ENCODE data around the gene VMAC.

Gene VMAC

GRCh38 chr19:5932609-5933262 lies 28.1 kb downstream of the VMAC start:
- DNase-seq: no peak

GRCh38 chr19:5933391-5934068 lies 28.9 kb downstream of the VMAC start:
- DNase-seq: no peak

- DNase-seq: no peak
These were observed 29.4 kb downstream of the VMAC start for GRCh38 chr19:5934069-5934401.

GRCh38 chr19:5934774-5935472 lies 30.3 kb downstream of the VMAC start:
- no peak for DNase-seq

GRCh38 chr19:5935473-5936291 lies 31.0 kb downstream of the VMAC start:
- DNase-seq: no peak

- DNase-seq: no peak
These were observed 31.6 kb downstream of the VMAC start for GRCh38 chr19:5936292-5936592.

GRCh38 chr19:5937550-5937949 lies 32.9 kb downstream of the VMAC start:
- no peak for DNase-seq

GRCh38 chr19:5940260-5941208 lies 35.9 kb downstream of the VMAC start:
- DNase-seq: no peak

- no peak for DNase-seq
These were observed 37.0 kb downstream of the VMAC start for GRCh38 chr19:5941673-5942072.

GRCh38 chr19:5943045-5943444 lies 38.4 kb downstream of the VMAC start:
- no peak for DNase-seq

- DNase-seq: no peak
These were observed 39.0 kb downstream of the VMAC start for GRCh38 chr19:5943623-5944022.

GRCh38 chr19:5947435-5947834 lies 42.8 kb downstream of the VMAC start:
- DNase-seq: peak; percentile 44

- DNase-seq: no peak
These were observed 44.3 kb downstream of the VMAC start for GRCh38 chr19:5948752-5949564.

GRCh38 chr19:5949792-5950305 lies 45.2 kb downstream of the VMAC start:
- DNase-seq: no peak

GRCh38 chr19:5950741-5951140 lies 46.1 kb downstream of the VMAC start:
- DNase-seq: no peak

GRCh38 chr19:5951338-5951861 lies 46.7 kb downstream of the VMAC start:
- DNase-seq: peak; percentile 16

- no peak for DNase-seq
These were observed 47.7 kb downstream of the VMAC start for GRCh38 chr19:5952193-5953029.

GRCh38 chr19:5953030-5953589 lies 48.4 kb downstream of the VMAC start:
- DNase-seq: no peak

GRCh38 chr19:5953680-5954213 lies 49.1 kb downstream of the VMAC start:
- DNase-seq: no peak

All from CD4-positive, alpha-beta T cell treated with Interferon gamma for 1 hour (primary cell).